GM23338 (cell line): ENCODE measurements around the gene ACTR1A.

Experiments used
- ETS1 ChIP-seq: IDR thresholded peaks from 2 replicates; pipeline ENCODE4 v1.6.1; 2016; ENCODE audit warnings: antibody characterized with exemption
- TF ChIP-seq, protein P1 (sequence below), 2 experiments: fragments of 200-600 bp in 1 of 2; sonication (generic) in 1 of 2; conservative IDR thresholded peaks; 2 replicates each; pipeline versions ENCODE4 v1.5.1 to v1.6.1; 2016 to 2017; ENCODE audit warnings: antibody characterized with exemption in 2 of 2, low read depth in 2 of 2, mild to moderate bottlenecking in 2 of 2, moderate library complexity in 1 of 2
- TF ChIP-seq, protein P2 (sequence below): IDR thresholded peaks from one replicate; pipeline ENCODE4 v1.6.1; 2018; ENCODE audit warnings: antibody characterized with exemption; ENCODE audit not compliant: unreplicated experiment

DNA sequence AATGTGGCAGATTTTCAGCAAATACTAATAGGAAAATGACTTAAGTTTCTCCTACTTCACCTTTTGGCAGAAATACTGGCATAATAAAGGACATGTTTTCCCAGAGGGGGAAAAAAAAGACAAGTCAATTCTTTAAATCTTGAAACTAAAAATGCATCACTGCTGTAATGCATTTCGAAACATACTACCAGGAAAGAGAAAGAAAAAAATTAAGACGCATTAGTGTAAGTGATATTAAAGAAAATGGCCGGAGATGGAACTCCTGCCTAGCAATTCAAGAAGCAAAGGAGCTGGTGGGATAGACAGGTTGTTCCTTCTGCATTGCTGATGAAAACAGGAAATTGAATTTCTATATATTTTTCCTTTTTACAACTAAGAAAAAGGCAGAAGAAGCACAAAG is 3.2 kb downstream of the ACTR1A start:
- TF ChIP-seq, protein P1, sequence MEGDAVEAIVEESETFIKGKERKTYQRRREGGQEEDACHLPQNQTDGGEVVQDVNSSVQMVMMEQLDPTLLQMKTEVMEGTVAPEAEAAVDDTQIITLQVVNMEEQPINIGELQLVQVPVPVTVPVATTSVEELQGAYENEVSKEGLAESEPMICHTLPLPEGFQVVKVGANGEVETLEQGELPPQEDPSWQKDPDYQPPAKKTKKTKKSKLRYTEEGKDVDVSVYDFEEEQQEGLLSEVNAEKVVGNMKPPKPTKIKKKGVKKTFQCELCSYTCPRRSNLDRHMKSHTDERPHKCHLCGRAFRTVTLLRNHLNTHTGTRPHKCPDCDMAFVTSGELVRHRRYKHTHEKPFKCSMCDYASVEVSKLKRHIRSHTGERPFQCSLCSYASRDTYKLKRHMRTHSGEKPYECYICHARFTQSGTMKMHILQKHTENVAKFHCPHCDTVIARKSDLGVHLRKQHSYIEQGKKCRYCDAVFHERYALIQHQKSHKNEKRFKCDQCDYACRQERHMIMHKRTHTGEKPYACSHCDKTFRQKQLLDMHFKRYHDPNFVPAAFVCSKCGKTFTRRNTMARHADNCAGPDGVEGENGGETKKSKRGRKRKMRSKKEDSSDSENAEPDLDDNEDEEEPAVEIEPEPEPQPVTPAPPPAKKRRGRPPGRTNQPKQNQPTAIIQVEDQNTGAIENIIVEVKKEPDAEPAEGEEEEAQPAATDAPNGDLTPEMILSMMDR (conservative IDR thresholded peaks at IDR 0.05; ENCODE audit: low read depth in 2 of 2) = no peak
- no peak for TF ChIP-seq ETS1
- TF ChIP-seq, protein P2, sequence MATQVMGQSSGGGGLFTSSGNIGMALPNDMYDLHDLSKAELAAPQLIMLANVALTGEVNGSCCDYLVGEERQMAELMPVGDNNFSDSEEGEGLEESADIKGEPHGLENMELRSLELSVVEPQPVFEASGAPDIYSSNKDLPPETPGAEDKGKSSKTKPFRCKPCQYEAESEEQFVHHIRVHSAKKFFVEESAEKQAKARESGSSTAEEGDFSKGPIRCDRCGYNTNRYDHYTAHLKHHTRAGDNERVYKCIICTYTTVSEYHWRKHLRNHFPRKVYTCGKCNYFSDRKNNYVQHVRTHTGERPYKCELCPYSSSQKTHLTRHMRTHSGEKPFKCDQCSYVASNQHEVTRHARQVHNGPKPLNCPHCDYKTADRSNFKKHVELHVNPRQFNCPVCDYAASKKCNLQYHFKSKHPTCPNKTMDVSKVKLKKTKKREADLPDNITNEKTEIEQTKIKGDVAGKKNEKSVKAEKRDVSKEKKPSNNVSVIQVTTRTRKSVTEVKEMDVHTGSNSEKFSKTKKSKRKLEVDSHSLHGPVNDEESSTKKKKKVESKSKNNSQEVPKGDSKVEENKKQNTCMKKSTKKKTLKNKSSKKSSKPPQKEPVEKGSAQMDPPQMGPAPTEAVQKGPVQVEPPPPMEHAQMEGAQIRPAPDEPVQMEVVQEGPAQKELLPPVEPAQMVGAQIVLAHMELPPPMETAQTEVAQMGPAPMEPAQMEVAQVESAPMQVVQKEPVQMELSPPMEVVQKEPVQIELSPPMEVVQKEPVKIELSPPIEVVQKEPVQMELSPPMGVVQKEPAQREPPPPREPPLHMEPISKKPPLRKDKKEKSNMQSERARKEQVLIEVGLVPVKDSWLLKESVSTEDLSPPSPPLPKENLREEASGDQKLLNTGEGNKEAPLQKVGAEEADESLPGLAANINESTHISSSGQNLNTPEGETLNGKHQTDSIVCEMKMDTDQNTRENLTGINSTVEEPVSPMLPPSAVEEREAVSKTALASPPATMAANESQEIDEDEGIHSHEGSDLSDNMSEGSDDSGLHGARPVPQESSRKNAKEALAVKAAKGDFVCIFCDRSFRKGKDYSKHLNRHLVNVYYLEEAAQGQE = no peak
